GM19372 (cell line): ENCODE data around the gene KIDINS220.

Source experiments
- ATAC-seq: cut with Tn5 transposase; IDR thresholded peaks from one replicate; pipeline ENCODE4 v1.9.1; 2021; ENCODE audit warnings: mild to moderate bottlenecking, low read depth, moderate library complexity; ENCODE audit not compliant: unreplicated experiment

The KIDINS220 gene

DNA sequence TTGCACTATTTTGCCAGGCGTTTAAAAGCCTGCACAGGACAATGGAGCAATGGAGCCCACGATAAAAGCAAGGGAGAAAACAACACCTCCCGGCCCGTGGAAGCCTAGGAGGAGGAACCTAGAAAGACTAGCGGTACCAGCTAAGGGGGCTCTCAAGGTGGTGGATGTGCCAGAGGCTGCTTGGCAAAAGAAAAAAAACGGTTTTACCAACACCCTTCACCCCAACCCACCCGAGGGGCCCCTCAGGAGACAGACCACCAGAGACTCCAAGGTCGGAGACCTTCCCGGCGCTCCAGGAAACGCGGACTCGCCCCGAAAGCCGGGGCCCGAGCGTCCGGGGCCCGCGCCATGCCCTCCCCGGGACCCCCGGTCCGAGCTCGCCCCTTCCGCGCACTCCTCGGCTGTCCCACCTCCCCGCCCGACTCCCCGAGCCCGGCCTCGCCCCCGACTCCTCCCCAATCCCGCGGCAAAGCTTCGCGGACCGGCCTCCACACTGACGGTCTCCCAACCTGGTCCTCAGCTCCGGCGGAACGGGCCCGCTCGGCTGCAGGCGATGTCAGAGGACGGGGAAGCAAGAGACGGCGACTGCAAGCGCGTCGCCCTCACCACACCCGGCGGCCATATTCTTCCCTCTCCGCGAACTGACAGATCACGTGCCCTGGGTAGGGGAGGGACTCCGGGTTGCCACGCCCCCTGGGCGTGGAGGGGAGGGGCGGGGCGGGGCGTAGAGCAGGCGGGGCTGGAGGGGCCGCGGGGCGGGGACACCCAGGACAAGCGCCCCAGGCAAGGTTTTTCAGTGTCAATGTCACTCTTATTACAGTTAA lies at the start of gene KIDINS220:
TSS of gene KIDINS220 (minus strand) at position 643 of the 824 bp plus-strand sequence. CDS start 10,520 bp downstream, outside the sequence.
- ATAC-seq, result peak; percentile 85

DNA sequence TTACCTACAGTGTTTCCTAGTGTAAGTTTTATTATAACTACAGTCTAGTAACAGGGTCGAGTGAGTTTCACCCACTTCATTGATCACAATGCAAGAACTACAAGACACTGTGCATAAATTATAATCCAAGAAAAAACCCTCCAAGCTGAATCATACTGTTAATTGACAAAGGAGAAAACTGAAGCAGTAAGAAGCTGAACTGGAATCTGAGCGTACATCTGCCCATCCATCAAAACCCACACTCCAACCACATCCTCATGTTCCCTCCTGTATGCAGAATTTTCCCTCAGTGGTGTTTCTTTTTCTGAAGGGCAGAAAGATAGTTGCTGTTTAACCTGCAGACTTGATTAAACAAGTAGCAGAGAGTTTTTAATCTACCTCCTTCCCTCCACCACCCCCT lies 49.5 kb upstream of the KIDINS220 start:
- ATAC-seq, result no peak

DNA sequence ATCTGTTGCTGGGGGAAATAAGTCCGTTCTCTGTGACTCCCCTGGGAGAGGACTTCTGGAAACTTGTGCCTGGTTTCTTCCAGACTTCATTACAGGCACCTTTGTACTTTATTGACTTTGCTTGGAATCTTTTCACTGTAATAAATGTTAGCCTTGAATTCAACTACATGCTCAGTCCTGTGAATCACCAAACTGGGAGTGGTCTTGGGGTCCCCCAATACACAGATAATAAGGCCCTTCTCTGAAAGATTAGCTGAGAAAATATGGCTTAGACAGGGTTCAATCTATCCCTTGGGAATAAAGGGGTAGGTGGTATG lies 48.7 kb upstream of the KIDINS220 start:
- no peak for ATAC-seq

DNA sequence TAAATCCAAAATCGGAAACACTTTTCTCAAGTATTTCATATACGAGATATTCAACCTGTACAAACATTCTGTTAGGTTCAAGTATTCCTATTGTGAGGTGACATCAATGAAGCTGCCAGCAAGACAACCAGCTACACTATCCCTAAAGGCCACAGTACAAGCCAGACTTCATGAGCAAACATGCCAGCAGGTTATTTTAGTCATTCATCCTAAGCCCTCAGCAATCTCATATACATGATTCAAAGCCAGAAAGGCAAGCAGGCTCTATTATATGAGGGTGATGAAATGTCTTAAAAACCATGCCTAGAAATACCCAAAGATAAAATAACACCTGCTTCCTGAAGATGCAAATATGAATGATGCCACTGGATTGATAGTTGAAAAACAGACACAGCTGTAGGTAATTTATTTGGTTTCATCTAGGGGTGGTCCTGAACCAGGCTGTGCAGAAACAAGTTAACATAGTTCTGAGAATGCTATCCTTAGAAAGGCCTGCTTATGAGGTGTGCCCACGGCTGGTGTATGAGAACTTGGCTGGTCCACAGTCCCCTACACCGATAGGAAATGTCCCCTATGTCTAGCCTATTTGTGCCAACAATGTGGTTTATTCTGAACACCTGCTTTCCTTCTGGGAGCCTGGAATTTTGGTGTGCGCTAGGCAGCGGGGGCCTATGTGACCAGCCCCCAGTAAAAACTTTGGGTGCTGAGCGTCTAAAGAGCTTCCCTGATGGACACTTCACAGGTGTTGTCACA lies 48.2 kb upstream of the KIDINS220 start:
- no peak for ATAC-seq

DNA sequence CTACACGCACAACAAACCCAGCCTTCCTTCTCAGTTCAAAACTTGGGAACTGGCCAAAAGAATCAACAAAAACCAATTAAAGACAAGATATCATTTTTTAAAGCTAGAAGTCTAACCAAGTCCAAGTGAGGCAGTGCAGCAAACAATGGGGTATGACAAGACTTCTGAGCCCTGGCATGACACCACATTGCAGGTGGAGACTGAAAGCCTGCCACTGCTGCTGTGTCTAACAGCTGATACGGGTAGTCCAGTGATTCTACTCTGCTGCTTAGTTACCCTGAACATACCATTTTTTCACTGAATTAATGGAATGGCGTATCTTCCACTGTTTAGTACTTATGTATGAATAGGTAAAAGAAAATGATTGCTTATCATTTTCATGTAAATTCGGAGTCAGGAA lies 47.4 kb upstream of the KIDINS220 start:
- ATAC-seq, result no peak

DNA sequence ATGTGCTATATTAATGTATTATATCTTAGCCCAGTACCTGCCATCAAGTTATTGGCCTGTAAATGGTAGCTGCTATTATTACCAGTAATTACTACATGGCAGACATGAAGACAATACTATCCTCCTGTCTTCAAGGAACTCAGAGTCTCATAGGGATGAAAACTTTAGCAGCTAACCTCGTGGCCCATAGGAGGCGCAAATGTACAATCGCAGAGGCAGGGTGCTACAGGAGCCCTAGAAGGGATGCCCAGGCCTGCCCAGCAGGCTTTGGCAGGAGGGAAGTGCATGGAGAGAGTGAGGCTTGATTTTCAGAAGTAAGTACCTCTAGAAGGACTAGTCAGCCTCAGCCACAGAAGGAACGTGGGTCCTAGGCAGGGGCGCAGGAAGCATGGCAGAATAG lies 44.7 kb upstream of the KIDINS220 start:
- ATAC-seq, result no peak

DNA sequence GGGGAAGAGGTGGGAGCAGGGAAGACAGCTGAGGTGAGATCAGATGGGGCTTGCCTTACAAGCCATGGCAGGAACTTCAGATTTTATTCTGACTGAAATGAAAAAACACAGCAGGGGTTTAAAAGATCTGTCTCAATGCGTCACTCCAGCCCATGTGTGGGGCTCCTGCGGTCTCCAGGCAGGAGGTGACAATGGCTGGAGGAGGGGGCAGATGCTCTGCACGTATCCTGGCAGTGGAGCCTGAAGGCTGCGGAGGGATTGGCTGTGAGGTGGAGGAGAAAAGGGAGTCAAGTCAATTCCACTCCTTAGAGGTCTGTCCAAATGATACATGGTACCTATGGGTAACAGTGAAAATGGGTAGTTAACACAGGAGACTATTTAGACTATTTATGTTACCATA lies 40.5 kb upstream of the KIDINS220 start:
- no peak for ATAC-seq

DNA sequence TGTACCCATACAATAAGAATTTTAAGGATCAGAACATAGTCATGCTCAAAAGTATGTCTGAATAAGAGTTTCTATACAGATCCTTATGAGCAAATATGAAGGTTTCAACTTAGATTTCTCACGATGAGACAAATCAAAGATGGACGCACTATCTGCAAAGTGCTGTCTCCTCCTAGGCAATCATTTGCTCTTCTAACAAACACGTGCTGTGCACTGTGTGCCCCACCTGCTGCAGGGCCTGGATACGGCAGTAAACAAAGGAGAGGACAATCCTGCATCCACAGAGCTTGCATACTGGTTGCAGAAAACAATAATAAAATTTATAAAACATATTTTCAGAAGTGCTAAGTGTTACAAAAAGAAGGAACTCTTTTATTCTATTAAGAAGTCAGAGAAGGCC lies 39.9 kb upstream of the KIDINS220 start:
- no peak for ATAC-seq

DNA sequence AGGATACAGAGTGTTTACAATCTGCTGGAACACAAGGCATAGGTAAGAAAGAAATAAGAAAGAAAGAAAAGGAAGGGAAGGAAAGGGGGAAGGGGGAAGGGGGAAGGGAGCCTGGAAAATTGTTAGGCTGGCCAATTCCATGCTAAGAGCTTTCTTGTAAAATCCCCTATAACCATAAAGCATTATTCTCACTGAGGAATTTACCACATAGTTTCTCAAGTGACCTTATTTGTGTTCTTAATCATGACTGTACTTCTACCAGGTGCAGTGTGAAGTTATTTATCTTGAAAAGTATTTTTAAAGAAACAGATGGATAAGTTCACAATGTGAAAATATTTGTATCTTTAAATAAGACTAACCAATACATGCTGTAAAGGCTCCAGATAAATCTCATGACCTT lies 39.2 kb upstream of the KIDINS220 start:
- ATAC-seq, result no peak

DNA sequence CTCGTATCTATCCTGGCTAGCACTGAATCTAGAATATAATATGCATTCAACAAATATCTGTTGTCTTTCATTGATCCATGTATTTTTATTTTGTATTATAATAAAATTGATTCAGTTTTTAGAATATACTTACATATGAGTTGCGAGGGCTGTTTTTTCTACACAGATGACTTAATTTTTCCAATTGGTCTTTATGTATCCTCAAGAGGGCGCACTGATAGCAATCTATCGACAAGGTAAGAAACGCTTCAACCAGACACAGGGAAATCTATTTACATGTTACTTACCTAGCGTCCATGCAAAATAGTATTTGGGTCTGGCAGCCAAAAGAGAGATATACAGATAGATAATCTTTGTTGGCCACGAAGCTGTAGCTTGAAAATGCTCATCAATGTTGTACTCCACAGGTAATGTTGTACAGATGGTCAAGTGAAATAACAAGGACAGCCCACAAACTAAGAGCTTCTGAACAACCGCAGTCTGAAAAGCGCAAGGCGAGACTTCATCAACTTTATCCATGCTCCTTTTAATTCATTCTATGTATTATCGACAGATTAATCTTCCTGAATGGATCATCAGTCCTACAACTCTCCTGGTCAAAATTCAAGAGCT lies 35.5 kb upstream of the KIDINS220 start:
- ATAC-seq, result no peak

DNA sequence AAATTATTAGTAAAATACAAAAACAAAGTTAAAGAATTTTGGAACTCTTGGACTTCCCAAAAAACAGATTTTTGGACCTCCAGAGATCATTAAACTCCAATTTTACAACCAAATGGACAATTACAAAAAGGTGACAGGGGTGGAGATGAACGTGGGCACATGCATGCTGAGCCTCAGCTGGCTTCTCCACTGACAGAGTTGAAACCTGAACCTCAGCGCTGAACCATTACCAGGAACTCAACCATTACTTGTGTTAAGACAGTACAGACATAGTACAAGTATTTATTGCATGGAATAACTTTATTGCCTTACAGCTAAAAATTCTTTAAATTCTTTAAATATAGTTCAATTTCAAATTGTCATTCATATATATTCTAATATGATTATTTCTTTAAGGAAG lies 33.0 kb upstream of the KIDINS220 start:
- ATAC-seq, result no peak

DNA sequence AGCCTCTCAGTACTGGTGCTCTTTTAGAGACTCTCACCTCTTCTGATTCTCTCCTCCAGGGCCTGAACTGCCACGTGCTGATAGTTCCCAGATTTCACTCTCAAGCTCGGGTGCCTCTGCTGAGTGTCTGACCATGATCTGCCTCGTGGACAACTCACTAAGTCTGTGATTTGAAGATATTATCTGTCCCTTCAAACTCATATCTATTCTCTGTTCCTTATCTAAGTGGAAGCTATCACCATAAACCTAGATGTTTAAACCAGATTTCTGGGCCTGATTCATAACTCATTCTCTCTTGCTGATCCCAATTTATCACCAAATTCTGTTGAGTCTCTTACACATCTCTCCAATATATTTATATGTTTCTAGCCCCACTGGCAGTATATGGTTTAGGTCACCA lies 29.9 kb upstream of the KIDINS220 start:
- ATAC-seq, result no peak

DNA sequence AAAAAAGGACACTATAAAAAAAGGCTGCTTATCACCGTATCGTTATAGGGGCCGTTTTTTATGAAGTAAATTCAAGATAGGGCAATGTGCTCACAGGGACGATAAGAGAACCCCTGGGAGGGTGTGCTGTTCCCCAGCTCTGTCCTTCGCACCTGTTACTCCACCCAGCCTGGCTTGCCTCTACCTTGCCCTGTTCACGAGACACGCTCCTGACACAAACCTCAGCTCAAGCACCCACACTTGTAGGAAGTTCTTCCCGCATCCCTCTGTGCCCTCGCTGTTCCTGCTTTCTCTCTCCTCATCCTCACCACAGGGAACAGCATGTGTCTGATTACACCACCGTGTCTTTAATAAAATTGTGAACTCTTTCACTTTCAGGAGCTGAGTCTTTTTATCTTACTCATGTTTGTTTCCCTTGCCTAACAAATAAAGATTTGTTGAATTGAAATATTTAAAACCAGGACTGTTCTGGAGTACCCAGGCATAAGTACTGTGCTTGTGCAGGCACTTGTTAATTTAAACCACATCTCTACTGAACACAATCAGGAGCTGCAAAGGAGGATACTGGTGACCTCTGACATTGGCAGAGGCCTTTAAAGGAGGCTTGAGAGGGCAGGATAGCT lies 26.0 kb upstream of the KIDINS220 start:
- ATAC-seq, result no peak

DNA sequence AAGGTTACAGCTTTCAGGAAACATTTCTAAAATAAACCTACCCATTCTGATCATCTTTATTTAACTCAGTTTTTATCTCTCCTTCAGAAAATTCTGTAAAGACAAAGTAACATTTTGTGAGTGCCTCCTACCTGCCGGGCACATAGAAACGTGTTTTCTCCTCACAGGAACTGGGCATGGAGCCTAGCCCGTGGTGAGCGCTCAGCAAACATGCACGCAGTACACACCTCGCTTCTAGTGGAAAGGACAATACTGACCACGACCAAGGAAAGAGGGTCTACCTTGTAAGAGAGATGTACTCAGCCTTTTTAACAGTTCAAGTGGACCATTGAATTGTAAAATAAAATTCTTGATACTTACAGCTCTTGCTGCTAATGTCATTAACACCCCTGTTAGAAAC lies 24.8 kb upstream of the KIDINS220 start:
- no peak for ATAC-seq

DNA sequence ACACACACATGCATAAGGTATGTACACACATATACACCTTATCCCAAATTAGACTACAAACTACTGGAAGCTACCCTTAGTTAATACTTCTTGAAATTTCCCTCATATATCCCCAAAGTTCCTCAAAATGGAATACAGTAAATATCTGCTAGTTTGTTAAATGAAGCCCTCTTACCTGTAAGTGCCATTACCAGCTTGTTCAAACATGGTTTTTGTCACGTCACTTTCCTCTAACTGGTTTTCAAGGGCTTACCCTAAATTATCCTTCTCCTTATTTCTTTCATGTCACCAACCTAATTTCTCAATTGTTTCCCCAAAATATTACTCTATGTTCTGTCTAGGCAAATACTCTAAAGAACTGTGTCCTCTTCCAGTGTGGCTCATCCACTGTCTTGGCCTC lies 24.4 kb upstream of the KIDINS220 start:
- no peak for ATAC-seq

DNA sequence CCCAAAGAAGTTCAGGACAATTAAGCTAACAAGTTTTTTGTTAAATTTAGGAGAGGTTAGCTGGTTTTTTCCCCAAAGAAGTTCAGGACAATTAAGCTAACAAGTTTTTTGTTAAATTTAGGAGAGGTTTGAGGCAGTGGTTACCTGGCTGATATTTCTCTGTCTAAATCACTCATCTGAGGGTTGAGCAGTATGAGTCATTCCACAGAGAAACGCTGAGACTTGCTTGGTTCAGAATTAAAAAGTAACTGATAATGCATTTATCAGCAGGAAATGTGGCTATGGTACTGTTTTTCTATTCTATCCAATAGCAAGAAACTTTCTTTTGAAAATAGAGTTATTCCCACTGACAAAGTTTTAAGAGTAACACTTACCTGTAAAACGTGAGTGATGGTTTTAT lies 22.8 kb upstream of the KIDINS220 start:
- ATAC-seq, result no peak

DNA sequence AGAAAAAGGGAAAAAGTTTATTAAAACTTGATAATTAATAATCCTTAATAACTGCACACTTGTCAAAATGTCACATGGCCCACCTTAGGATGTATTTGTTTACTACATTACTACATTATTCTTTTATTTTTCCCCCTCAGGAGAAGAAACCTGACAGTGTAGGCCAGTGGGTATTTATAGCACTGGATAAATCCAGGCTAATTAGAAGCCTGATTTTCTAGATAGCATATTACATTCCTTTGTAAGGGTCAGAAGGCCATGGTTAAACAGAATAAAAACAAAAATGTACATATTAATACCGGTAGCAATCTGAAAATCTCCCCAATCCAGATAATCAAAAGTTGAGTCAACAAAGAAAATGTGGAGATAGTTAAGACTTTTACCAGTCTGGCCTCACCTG lies 21.5 kb upstream of the KIDINS220 start:
- ATAC-seq, result no peak

DNA sequence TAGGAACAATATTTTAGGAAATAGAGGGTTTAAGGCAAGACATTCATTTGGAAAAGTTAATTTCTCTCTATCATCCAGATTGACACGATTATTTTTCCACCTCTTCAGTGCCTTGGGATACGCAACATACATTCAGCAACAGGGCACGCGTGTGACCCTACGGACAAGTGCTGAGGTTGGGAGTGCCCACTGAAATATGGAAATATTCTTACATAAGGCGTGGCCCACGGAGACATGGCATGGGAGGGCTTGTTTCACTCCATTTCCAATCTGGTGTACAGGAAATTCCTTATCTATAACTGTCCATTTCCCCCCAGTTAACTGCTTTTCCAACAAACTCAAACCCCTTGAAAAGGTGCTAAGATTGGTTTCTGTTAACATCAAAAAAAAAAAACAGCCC lies 20.9 kb upstream of the KIDINS220 start:
- ATAC-seq, result no peak

DNA sequence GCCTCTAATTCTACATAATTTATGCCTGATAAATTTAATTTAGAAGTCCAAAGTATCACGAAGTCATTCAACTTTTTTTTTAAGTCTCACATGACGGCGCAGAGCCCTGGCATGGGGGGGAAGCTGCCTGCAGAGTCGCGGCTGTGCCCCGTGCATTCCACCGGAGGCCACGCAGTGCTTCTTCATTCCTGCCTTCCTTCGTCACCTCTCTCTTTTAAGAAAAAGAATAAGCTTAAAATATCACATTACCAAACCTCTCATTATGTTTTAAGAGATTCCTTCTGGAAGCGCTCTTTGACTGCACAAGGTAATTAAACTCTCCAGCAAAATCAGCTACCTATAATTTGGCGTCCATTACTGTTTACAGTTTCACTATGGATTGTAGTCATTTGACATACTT lies 20.3 kb upstream of the KIDINS220 start:
- ATAC-seq, result no peak

DNA sequence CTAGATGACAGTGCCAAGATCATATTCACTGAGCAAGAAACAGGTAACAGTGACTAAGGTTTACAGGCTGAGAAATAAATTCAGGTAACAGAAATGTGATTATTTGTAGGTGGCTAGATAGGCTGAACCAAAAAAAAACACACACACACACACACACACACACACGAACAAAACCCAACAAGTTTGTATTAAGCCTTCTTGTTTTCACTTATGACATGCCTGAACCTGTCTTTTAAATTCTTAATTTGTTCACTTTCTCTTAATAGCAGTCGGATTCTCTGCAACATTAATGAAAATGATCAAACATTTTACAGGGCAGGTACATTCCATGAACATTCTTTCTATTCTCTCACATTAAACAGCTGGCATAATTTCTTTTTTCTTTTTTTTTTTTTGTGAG lies 18.8 kb upstream of the KIDINS220 start:
- no peak for ATAC-seq

DNA sequence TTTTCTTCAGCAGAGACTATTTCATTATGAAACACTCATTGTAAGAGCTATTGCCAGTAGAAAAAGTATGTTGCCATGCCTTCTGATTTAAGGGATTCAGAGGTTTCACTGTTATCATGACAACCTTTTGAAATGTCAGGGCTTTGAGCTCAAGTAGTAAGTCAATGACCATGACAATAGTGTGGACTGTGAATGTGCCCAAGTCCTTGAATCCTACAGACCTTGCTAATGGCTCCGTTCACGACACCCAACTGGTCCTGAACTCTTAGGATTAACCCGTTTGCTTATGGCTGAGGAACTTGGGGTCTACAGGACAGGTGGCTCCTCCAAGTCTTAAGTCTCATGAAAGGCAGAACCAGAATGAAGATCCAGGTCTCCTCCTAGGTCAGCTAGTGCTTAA lies 17.6 kb upstream of the KIDINS220 start:
- ATAC-seq, result no peak
